A549 (cell line): ENCODE results near the gene SLC27A6. TPM values are rescaled to one million over a fixed set of nuclear protein-coding genes. Genes with fewer than 3 reads are reported as not detected.

Source experiments
- ATAC-seq, 2 experiments: fragments of 200-7000 bp in 1 of 2; fragments of >200 bp in 1 of 2; cut with Nextera tagmentation in 1 of 2; cut with Tn5 transposase in 1 of 2; 3 replicates each; pipeline versions ENCODE4 v1.8.0 to v1.9.1; 2018 to 2020; ENCODE audit warnings: mild to moderate bottlenecking in 1 of 2, moderate library complexity in 1 of 2
- CTCF ChIA-PET: fragments of 300-600 bp; sonication (Branson Sonifier 250); formaldehyde crosslinking; extraction: SDS; loops from one replicate; lab custom pipeline; 2021; ENCODE audit warnings: antibody characterized with exemption, inconsistent platforms; lab: Yijun Ruan, JAX
- POLR2A ChIA-PET: fragments of 350-600 bp; formaldehyde crosslinking; extraction: SDS; loops from one replicate; lab custom pipeline; 2021; ENCODE audit warnings: antibody characterized with exemption, inconsistent platforms; lab: Yijun Ruan, JAX
- DNase-seq, 2 experiments: peaks; one replicate each; pipeline versions ENCODE4 v3.0.0 to v3.0.0-alpha.2; 2011 to 2016; ENCODE audit warnings: low read depth in 1 of 2, low spot score in 1 of 2
- FAIRE-seq: peaks from 2 replicates; lab custom pipeline; 2011; peaks lifted over from hg19 to GRCh38; lab: Jason Lieb, UNC
- H3K27ac ChIP-seq, 2 experiments: fragments of >200 bp; sonication (Bioruptor Twin); formaldehyde crosslinking; 3 replicates each; pipeline ENCODE4 v1.5.1; 2016 to 2017
- H3K4me1 ChIP-seq: fragments of >200 bp; sonication (Bioruptor Twin); formaldehyde crosslinking; 3 replicates; pipeline ENCODE4 v1.6.1; 2016
- H3K4me2 ChIP-seq: fragments of >200 bp; sonication (Bioruptor Twin); formaldehyde crosslinking; 3 replicates; pipeline ENCODE4 v1.6.1; 2016
- H3K4me3 ChIP-seq: fragments of >200 bp; sonication (Bioruptor Twin); formaldehyde crosslinking; 3 replicates; pipeline ENCODE4 v1.5.1; 2016
- H3K9me3 ChIP-seq: fragments of >200 bp; sonication (Bioruptor Twin); formaldehyde crosslinking; 3 replicates; pipeline ENCODE4 v1.6.1; 2016
- CBX8 ChIP-seq: fragments of 200-600 bp; sonication (generic); IDR thresholded peaks from 2 replicates; pipeline ENCODE4 v1.6.1; 2016
- CEBPB ChIP-seq, 2 experiments: fragments of >200 bp in 1 of 2; sonication (Bioruptor Twin) in 1 of 2; formaldehyde crosslinking in 1 of 2; IDR thresholded peaks; 2 replicates each; pipeline ENCODE4 v1.6.1; 2012 to 2016
- EHMT2 ChIP-seq: fragments of 200-600 bp; sonication (generic); IDR thresholded peaks from 2 replicates; pipeline ENCODE4 v1.6.1; 2016; ENCODE audit warnings: antibody characterized with exemption, low read depth, mild to moderate bottlenecking, moderate library complexity
- ELK1 ChIP-seq: fragments of 150-350 bp; IDR thresholded peaks from 2 replicates; pipeline ENCODE4 v1.6.1; 2014; ENCODE audit warnings: low read depth, mild to moderate bottlenecking, low read length
- EP300 ChIP-seq, 2 experiments: fragments of >200 bp; sonication (Bioruptor Twin); formaldehyde crosslinking; IDR thresholded peaks; 2 replicates in 1 of 2; 3 replicates in 1 of 2; pipeline ENCODE4 v1.6.1; 2016 to 2017
- ESRRA ChIP-seq: fragments of 150-350 bp; IDR thresholded peaks from 2 replicates; pipeline ENCODE4 v1.6.1; 2014; ENCODE audit warnings: mild to moderate bottlenecking, low read length, borderline replicate concordance
- FOSB ChIP-seq: fragments of 250-450 bp; sonication (Bioruptor Pico); IDR thresholded peaks from 2 replicates; pipeline ENCODE4 v1.5.0; 2020; ENCODE audit warnings: mild to moderate bottlenecking, moderate library complexity
- HOXA7 ChIP-seq: fragments of 250-450 bp; sonication (Bioruptor Pico); IDR thresholded peaks from 2 replicates; pipeline ENCODE4 v1.5.0; 2020; ENCODE audit warnings: mild to moderate bottlenecking, moderate library complexity
- HOXB13 ChIP-seq: fragments of 250-450 bp; sonication (Bioruptor Pico); IDR thresholded peaks from 2 replicates; pipeline ENCODE4 v1.5.0; 2020; ENCODE audit warnings: low read depth, mild to moderate bottlenecking, moderate library complexity
- HOXB5 ChIP-seq: fragments of 250-450 bp; sonication (Bioruptor Pico); IDR thresholded peaks from 2 replicates; pipeline ENCODE4 v1.5.0; 2020; ENCODE audit warnings: mild to moderate bottlenecking, moderate library complexity
- JUN ChIP-seq, 2 experiments: fragments of >200 bp; sonication (Bioruptor Twin); formaldehyde crosslinking; IDR thresholded peaks; 2 replicates in 1 of 2; 3 replicates in 1 of 2; pipeline ENCODE4 v1.6.1; 2016 to 2017
- JUNB ChIP-seq: fragments of >200 bp; sonication (Bioruptor Twin); formaldehyde crosslinking; IDR thresholded peaks from 2 replicates; pipeline ENCODE4 v1.6.1; 2016
- KDM1A ChIP-seq: fragments of 200-600 bp; sonication (generic); IDR thresholded peaks from 2 replicates; pipeline ENCODE4 v1.6.1; 2016; ENCODE audit warnings: low read depth, mild to moderate bottlenecking
- MAFK ChIP-seq: fragments of 450-650 bp; IDR thresholded peaks from 2 replicates; pipeline ENCODE4 v1.6.1; 2014; ENCODE audit not compliant: partially characterized antibody
- MYC ChIP-seq: IDR thresholded peaks from 2 replicates; pipeline ENCODE4 v1.6.1; 2012; ENCODE audit warnings: mild to moderate bottlenecking, inconsistent platforms, low read length, improper control_type of control experiment, borderline replicate concordance
- NR3C1 ChIP-seq: fragments of >200 bp; sonication (Bioruptor Twin); formaldehyde crosslinking; IDR thresholded peaks from 3 replicates; pipeline ENCODE4 v1.6.1; 2017
- POLR2A ChIP-seq: IDR thresholded peaks from 2 replicates; pipeline ENCODE4 v1.6.1; 2012; ENCODE audit warnings: mild to moderate bottlenecking, low read length
- POLR2AphosphoS2 ChIP-seq: conservative IDR thresholded peaks from 2 replicates; pipeline ENCODE4 v1.6.1; 2012; ENCODE audit warnings: low read length, improper control_type of control experiment, inconsistent platforms
- RAD21 ChIP-seq, 2 experiments: fragments of >200 bp in 1 of 2; sonication (Bioruptor Twin) in 1 of 2; formaldehyde crosslinking in 1 of 2; IDR thresholded peaks in 1 of 2; conservative IDR thresholded peaks in 1 of 2; 2 replicates in 1 of 2; 3 replicates in 1 of 2; pipeline ENCODE4 v1.6.1; 2012 to 2018; ENCODE audit warnings: inconsistent platforms in 1 of 2
- RCOR1 ChIP-seq: fragments of 150-350 bp; IDR thresholded peaks from 2 replicates; pipeline ENCODE4 v1.6.1; 2014; ENCODE audit warnings: antibody characterized with exemption, low read length, low read depth
- REST ChIP-seq: fragments of 200-600 bp; sonication (generic); IDR thresholded peaks from 2 replicates; pipeline ENCODE4 v1.6.1; 2016; ENCODE audit warnings: antibody characterized with exemption, mild to moderate bottlenecking, moderate library complexity
- ZSCAN20 ChIP-seq: fragments of 250-450 bp; sonication (Bioruptor Pico); IDR thresholded peaks from 2 replicates; pipeline ENCODE4 v1.8.0; 2022; ENCODE audit warnings: mild to moderate bottlenecking, moderate library complexity
- WGBS: methylation state at CpG from one replicate; pipeline ENCODE4 v1.1.6; 2017; ENCODE audit errors: missing lambda C conversion rate; 5-methylcytosine and 5-hydroxymethylcytosine counted together
- polyA plus RNA-seq, 4 experiments: library from polyadenylated mRNA; depleted of rRNA in 3 of 4; stranded (reverse); fragments of >200 nt; fragmentation: RNase III in 1 of 4; extraction: RNeasy Plus Mini Kit Qiagen cat#74134 plus additional on column Dnase treatment in 1 of 4; gene quantifications; 2 replicates in 3 of 4; 3 replicates in 1 of 4; pipeline ENCODE4 v1.2.3, GENCODE V29; 2011 to 2017
- TF ChIP-seq, protein P1 (sequence below): fragments of 250-450 bp; sonication (Bioruptor Pico); IDR thresholded peaks from 2 replicates; pipeline ENCODE4 v1.5.0; 2020; ENCODE audit warnings: low read depth, mild to moderate bottlenecking, moderate library complexity
- TF ChIP-seq, protein P2 (sequence below): IDR thresholded peaks from 2 replicates; pipeline ENCODE4 v1.6.1; 2012
- TF ChIP-seq, protein P3 (sequence below): fragments of 450-650 bp; IDR thresholded peaks from 2 replicates; pipeline ENCODE4 v1.6.1; 2014; ENCODE audit warnings: antibody characterized with exemption

The SLC27A6 gene
- polyA plus RNA-seq, 2 of the 4 experiments (the other 2 are of a cell fraction): 0.05 TPM; not detected in 1

DNA sequence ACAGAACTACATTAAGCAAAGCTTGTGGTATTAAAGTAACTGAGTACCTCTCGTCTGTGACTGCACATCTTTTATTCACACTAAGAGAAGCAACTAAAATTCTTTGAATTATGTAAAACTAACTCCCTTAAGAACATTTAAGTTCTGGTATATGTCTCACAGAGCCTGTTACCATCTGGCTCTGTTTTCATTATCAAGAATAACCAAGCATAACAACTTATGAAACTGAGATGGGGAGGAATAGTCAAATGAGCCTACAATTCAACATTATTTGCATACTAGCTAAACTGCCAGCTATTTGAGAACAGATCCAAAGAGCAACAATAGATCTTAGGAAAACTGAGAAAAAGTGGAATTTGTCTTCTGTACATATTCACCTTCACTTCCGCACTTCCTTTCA is 104.0 kb downstream of the SLC27A6 start:
- TF ChIP-seq HOXA7 (CRISPR knock-in tag): no peak
- DNase-seq (no peak), FAIRE-seq (no peak), ATAC-seq (no peak)
- H3K4me3 ChIP-seq: no peak overlapping the region
- ChIA-PET POLR2A (no interaction called here), CTCF (no interaction called here)
- no peaks in the 10 kb centered on the region for H3K9me3 ChIP-seq
- no peak overlapping the region for H3K27ac ChIP-seq
- H3K4me1 ChIP-seq: no peaks in the 10 kb centered on the region
- 43% methylated on average over 2 of the region's 2 CpGs for WGBS
- no peak overlapping the region for H3K4me2 ChIP-seq

- Histone ChIP-seq H3K9me3 (no peaks in the 10 kb centered on the region), H3K4me1 (no peaks in the 10 kb centered on the region), H3K27ac (no peak overlapping the region), H3K4me3 (no peak overlapping the region), H3K4me2 (no peak overlapping the region)
- TF ChIP-seq MYC: no peak
- no peak for TF ChIP-seq EHMT2
- TF ChIP-seq JUNB: no peak
- no peak for TF ChIP-seq POLR2A
- no peak for TF ChIP-seq MAFK
- TF ChIP-seq, protein P1, sequence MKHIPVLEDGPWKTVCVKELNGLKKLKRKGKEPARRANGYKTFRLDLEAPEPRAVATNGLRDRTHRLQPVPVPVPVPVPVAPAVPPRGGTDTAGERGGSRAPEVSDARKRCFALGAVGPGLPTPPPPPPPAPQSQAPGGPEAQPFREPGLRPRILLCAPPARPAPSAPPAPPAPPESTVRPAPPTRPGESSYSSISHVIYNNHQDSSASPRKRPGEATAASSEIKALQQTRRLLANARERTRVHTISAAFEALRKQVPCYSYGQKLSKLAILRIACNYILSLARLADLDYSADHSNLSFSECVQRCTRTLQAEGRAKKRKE: no peak
- TF ChIP-seq CEBPB (IDR thresholded peaks at IDR 0.05): no peak
- no peak for TF ChIP-seq NR3C1
- no peak for TF ChIP-seq KDM1A
- TF ChIP-seq CBX8: no peak
- no peak for TF ChIP-seq HOXB13
- TF ChIP-seq EP300 (IDR thresholded peaks at IDR 0.05): no peak
- TF ChIP-seq POLR2AphosphoS2: no peak
- no peak for TF ChIP-seq ESRRA
- TF ChIP-seq, protein P2, sequence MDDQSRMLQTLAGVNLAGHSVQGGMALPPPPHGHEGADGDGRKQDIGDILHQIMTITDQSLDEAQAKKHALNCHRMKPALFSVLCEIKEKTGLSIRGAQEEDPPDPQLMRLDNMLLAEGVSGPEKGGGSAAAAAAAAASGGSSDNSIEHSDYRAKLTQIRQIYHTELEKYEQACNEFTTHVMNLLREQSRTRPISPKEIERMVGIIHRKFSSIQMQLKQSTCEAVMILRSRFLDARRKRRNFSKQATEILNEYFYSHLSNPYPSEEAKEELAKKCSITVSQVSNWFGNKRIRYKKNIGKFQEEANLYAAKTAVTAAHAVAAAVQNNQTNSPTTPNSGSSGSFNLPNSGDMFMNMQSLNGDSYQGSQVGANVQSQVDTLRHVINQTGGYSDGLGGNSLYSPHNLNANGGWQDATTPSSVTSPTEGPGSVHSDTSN: no peak
- TF ChIP-seq RCOR1: no peak
- ChIA-PET CTCF (no interaction called here), POLR2A (no interaction called here)
- ATAC-seq (no peak), FAIRE-seq (no peak), DNase-seq (no peak)
- 26% methylated on average over 3 of the region's 3 CpGs for WGBS
These were observed 107.8 kb downstream of the SLC27A6 start for GRCh38 chr5:129073111-129073510.

- ATAC-seq (no peak), DNase-seq (no peak), FAIRE-seq (no peak)
- ChIA-PET POLR2A (no interaction called here), CTCF (no interaction called here)
- H3K4me2 ChIP-seq: no peak overlapping the region
- no peaks in the 10 kb centered on the region for H3K4me1 ChIP-seq
- WGBS: 13% methylated on average over 4 of the region's 4 CpGs
- no peak overlapping the region for H3K4me3 ChIP-seq
- no peaks in the 10 kb centered on the region for H3K9me3 ChIP-seq
- no peak overlapping the region for H3K27ac ChIP-seq
- TF ChIP-seq, protein P2: no peak
- no peak for TF ChIP-seq JUN (IDR thresholded peaks at IDR 0.05)
- TF ChIP-seq NR3C1: no peak
- no peak for TF ChIP-seq RCOR1
- no peak for TF ChIP-seq ZSCAN20 (CRISPR knock-in tag)
- no peak for TF ChIP-seq RAD21 (conservative IDR thresholded peaks at IDR 0.05 in 1 of 2, IDR thresholded peaks at IDR 0.05 in 1 of 2)
- no peak for TF ChIP-seq REST
- TF ChIP-seq MAFK: no peak
- TF ChIP-seq FOSB: no peak
- no peak for TF ChIP-seq ELK1
- no peak for TF ChIP-seq HOXB5 (CRISPR knock-in tag)
- TF ChIP-seq, protein P3, sequence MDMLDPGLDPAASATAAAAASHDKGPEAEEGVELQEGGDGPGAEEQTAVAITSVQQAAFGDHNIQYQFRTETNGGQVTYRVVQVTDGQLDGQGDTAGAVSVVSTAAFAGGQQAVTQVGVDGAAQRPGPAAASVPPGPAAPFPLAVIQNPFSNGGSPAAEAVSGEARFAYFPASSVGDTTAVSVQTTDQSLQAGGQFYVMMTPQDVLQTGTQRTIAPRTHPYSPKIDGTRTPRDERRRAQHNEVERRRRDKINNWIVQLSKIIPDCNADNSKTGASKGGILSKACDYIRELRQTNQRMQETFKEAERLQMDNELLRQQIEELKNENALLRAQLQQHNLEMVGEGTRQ: no peak
- TF ChIP-seq, all 56 proteins: peak for 0
These were observed 109.6 kb downstream of the SLC27A6 start for GRCh38 chr5:129074903-129075302.
